GM18951 (cell line): ENCODE data around the gene LIMS1.

Experiments used
- POLR2A ChIP-seq: IDR thresholded peaks from 4 replicates; pipeline ENCODE4 v1.6.1; 2011; ENCODE audit warnings: mild to moderate bottlenecking; ENCODE audit not compliant: insufficient read length, insufficient read depth; ENCODE audit errors: extremely low read depth
- in situ Hi-C: fragments of 300-500 bp; cut with MboI; formaldehyde crosslinking; loops from one replicate; pipeline ENCODE4 v1.12.0; 2022; ENCODE audit warnings: low sequenced_read_pairs, mixed read lengths, inconsistent platforms; ENCODE audit not compliant: unreplicated experiment

LIMS1 gene

GRCh38 chr2:108602422-108602821, 68.2 kb downstream of the LIMS1 start:
- TF ChIP-seq POLR2A = no peak

GRCh38 chr2:108604196-108604595, 69.9 kb downstream of the LIMS1 start:
- in situ Hi-C loops = no loop called here
- no peak for TF ChIP-seq POLR2A

More at GRCh38 chr2:108602422-108602821, 68.2 kb downstream of the LIMS1 start:
- in situ Hi-C loops = no loop called here

- TF ChIP-seq POLR2A = no peak
- in situ Hi-C loops = no loop called here
Observed at GRCh38 chr2:108605947-108606346, 71.7 kb downstream of the LIMS1 start.

- in situ Hi-C loops = no loop called here
- no peak for TF ChIP-seq POLR2A
Observed at GRCh38 chr2:108607706-108608301, 73.5 kb downstream of the LIMS1 start.

- no peak for TF ChIP-seq POLR2A
- in situ Hi-C loops = no loop called here
Observed at GRCh38 chr2:108611021-108611420, 76.8 kb downstream of the LIMS1 start.

GRCh38 chr2:108612153-108612513, 77.9 kb downstream of the LIMS1 start:
- in situ Hi-C loops = no loop called here
- no peak for TF ChIP-seq POLR2A

GRCh38 chr2:108612514-108613183, 78.4 kb downstream of the LIMS1 start:
- TF ChIP-seq POLR2A = no peak
- in situ Hi-C loops = no loop called here

- in situ Hi-C loops = no loop called here
- TF ChIP-seq POLR2A = no peak
Observed at GRCh38 chr2:108613261-108614042, 79.2 kb downstream of the LIMS1 start.

GRCh38 chr2:108614043-108614545, 79.8 kb downstream of the LIMS1 start:
- in situ Hi-C loops = no loop called here
- no peak for TF ChIP-seq POLR2A

- TF ChIP-seq POLR2A = no peak
- in situ Hi-C loops = no loop called here
Observed at GRCh38 chr2:108614659-108615058, 80.4 kb downstream of the LIMS1 start.

- TF ChIP-seq POLR2A = no peak
- in situ Hi-C loops = no loop called here
Observed at GRCh38 chr2:108615480-108616090, 81.3 kb downstream of the LIMS1 start.

GRCh38 chr2:108616318-108616717, 82.0 kb downstream of the LIMS1 start:
- in situ Hi-C loops = no loop called here
- no peak for TF ChIP-seq POLR2A

GRCh38 chr2:108616751-108617161, 82.5 kb downstream of the LIMS1 start:
- in situ Hi-C loops = no loop called here

GRCh38 chr2:108617617-108618016, 83.3 kb downstream of the LIMS1 start:
- TF ChIP-seq POLR2A = no peak
- in situ Hi-C loops = no loop called here

More at GRCh38 chr2:108616751-108617161, 82.5 kb downstream of the LIMS1 start:
- no peak for TF ChIP-seq POLR2A
